Measurements from ENCODE around the gene NDOR1.

The NDOR1 gene

DNA sequence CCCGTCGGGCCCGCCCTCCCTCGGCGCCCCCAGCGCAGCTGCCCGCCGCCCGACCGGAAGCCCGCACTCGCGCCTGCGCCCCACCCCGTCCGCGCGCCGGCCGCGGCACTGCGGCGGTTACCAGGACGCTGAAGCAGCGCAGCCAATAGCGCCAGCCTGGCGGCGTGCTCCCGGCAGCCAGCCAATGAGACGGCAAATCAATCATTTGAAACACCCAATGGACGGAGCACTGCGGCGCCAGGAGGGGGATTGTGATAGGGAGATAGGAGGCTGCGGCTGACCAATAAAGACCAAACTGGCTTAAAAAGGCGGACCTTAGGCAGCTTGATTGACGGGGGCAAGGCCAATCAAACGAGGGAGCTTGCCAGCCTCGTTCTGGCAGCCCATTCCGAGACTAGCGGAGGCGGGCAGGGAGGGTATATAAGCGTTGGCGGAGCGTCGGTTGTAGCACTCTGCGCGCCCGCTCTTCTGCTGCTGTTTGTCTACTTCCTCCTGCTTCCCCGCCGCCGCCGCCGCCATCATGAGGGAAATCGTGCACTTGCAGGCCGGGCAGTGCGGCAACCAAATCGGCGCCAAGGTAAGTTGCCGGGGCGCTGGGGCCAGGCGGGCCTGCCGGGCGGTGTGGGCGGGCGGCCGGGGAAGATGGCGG is 35.5 kb downstream of the NDOR1 start, which contains the start of gene TUBB4B:
TUBB4B (plus strand) TSS at position 447 of the 649 bp plus-strand sequence; CDS start at position 521, 74 bp downstream.
- Histone ChIP-seq H3K4me1 (ENCODE audit: control insufficient read depth in 2 of 2, insufficient read depth in 1 of 2, low read depth in 1 of 2, low read length in 2 of 2) (peaks cover 26 to 29% of the 10 kb centered on the region in 2 donors), H4K91ac (ENCODE audit: low read depth, low read length, poor library complexity) (no peak within 1 kb of the TSS), H3K9me3 (replicated peaks in 1 of 2; ENCODE audit: control insufficient read depth in 2 of 2, insufficient read depth in 1 of 2, low read depth in 1 of 2, low read length in 2 of 2) (no peaks in the 10 kb centered on the region), H2BK15ac (ENCODE audit: low read length) (peak within 1 kb of the TSS; percentile 96), H2BK120ac (ENCODE audit: low read depth, low read length) (no peak within 1 kb of the TSS), H3K36me3 (replicated peaks in 1 of 2; ENCODE audit: control insufficient read depth in 2 of 2, insufficient read depth in 2 of 2, low read length in 2 of 2) (peaks cover 19 to 32% of the 10 kb centered on the region in 2 donors), H3K4me3 (ENCODE audit: low read length in 2 of 2) (peak within 1 kb of the TSS; percentile 90 to 96), H2AFZ (ENCODE audit: low read length) (peak within 1 kb of the TSS; percentile 89), H2BK5ac (ENCODE audit: low read length) (peak within 1 kb of the TSS; percentile 84), H2BK12ac (ENCODE audit: low read length) (peak within 1 kb of the TSS; percentile 73), H3K79me1 (ENCODE audit: low read depth, low read length) (peaks cover 27% of the 10 kb centered on the region), H3K4ac (ENCODE audit: low read length) (peak within 1 kb of the TSS; percentile 76), H3K14ac (ENCODE audit: low read length) (peak within 1 kb of the TSS; percentile 77), H4K8ac (ENCODE audit: low read depth, low read length) (no peak within 1 kb of the TSS), H3K27me3 (ENCODE audit: control insufficient read depth in 3 of 3, insufficient read depth in 3 of 3, low read depth in 1 of 3, low read length in 3 of 3) (peaks cover 0 to 2% (median 0%) of the 10 kb centered on the region in 3 experiments), H3K27ac (replicated peaks; ENCODE audit: low read length) (peak within 1 kb of the TSS; percentile 100), H3K23ac (ENCODE audit: low read depth, low read length, poor library complexity) (peak within 1 kb of the TSS; percentile 100), H3K4me2 (ENCODE audit: insufficient read depth, low read length, poor library complexity, severe bottlenecking) (peak within 1 kb of the TSS; percentile 84), H2AK5ac (ENCODE audit: low read depth, low read length) (peak within 1 kb of the TSS; percentile 98), H3K18ac (ENCODE audit: low read length) (peak within 1 kb of the TSS; percentile 97), H3K9ac (ENCODE audit: low read depth, low read length, poor library complexity) (peak within 1 kb of the TSS; percentile 100)
- no CpG with 5 or more reads among the region's 67 CpGs for WGBS, 2 donors (ENCODE audit: extremely low coverage in 2 of 2, insufficient read length in 2 of 2, insufficient replicate concordance in 1 of 2)
- DNase-seq (ENCODE audit: low spot score): peak; percentile 100

DNA sequence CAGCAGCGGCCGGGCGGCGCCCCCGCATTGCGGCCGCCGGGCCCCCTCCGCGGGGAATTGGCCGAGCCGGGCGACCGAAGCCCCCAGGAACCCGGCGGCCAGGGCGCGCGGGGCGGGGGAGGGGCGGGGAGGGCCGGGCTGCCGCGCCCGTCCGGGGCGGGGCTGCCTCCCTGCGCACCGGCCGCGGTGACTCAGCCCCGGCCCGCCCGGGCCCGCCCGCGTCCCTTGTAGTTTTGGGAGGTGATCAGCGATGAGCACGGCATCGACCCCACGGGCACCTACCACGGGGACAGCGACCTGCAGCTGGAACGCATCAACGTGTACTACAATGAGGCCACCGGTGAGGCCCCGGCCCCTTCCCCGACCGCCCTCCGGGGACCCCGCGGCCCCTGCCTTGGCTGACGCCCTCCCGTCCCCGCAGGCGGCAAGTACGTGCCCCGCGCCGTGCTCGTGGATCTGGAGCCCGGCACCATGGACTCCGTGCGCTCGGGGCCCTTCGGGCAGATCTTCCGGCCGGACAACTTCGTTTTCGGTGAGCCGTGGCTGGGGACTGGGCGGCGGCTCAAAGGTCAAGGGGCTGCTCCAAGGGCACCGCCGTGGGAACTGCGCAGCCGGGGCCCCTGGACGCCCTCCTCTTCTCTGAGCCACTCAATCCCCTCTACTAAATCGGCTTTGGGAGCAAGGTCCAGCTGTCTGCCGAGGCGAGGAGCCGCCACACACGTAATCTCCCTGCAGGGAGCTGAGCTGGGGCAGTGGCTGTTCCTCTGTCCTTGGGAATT is 36.2 kb downstream of the NDOR1 start:
- peaks cover 19 to 32% of the 10 kb centered on the region in 2 donors for H3K36me3 ChIP-seq (replicated peaks in 1 of 2; ENCODE audit: control insufficient read depth in 2 of 2, insufficient read depth in 2 of 2, low read length in 2 of 2)
- peak overlapping the region; percentile 98 for H3K9ac ChIP-seq (ENCODE audit: low read depth, low read length, poor library complexity)
- H3K4me2 ChIP-seq (ENCODE audit: insufficient read depth, low read length, poor library complexity, severe bottlenecking): peak overlapping the region; percentile 84
- H3K79me1 ChIP-seq (ENCODE audit: low read depth, low read length): peaks cover 27% of the 10 kb centered on the region
- peak overlapping the region; percentile 76 for H3K4ac ChIP-seq (ENCODE audit: low read length)
- H3K14ac ChIP-seq (ENCODE audit: low read length): peak overlapping the region; percentile 71
- no peaks in the 10 kb centered on the region for H3K9me3 ChIP-seq (replicated peaks in 1 of 2; ENCODE audit: control insufficient read depth in 2 of 2, insufficient read depth in 1 of 2, low read depth in 1 of 2, low read length in 2 of 2)
- H2BK15ac ChIP-seq (ENCODE audit: low read length): no peak overlapping the region
- peaks cover 0 to 2% (median 0%) of the 10 kb centered on the region in 3 experiments for H3K27me3 ChIP-seq (ENCODE audit: control insufficient read depth in 3 of 3, insufficient read depth in 3 of 3, low read depth in 1 of 3, low read length in 3 of 3)
- no peak overlapping the region for H2BK120ac ChIP-seq (ENCODE audit: low read depth, low read length)
- no peak for DNase-seq (ENCODE audit: low spot score)
- no peak overlapping the region for H2AFZ ChIP-seq (ENCODE audit: low read length)
- WGBS, 2 donors (ENCODE audit: extremely low coverage in 2 of 2, insufficient read length in 2 of 2, insufficient replicate concordance in 1 of 2): no CpG with 5 or more reads among the region's 83 CpGs
- peak overlapping the region; percentile 98 for H2AK5ac ChIP-seq (ENCODE audit: low read depth, low read length)
- H2BK5ac ChIP-seq (ENCODE audit: low read length): peak overlapping the region; percentile 66
- H4K91ac ChIP-seq (ENCODE audit: low read depth, low read length, poor library complexity): no peak overlapping the region
- no peak overlapping the region for H4K8ac ChIP-seq (ENCODE audit: low read depth, low read length)
- no peak overlapping the region for H2BK12ac ChIP-seq (ENCODE audit: low read length)
- H3K18ac ChIP-seq (ENCODE audit: low read length): peak overlapping the region; percentile 97
- peak overlapping the region; percentile 90 to 96 for H3K4me3 ChIP-seq (ENCODE audit: low read length in 2 of 2)
- peaks cover 21 to 25% of the 10 kb centered on the region in 2 donors for H3K4me1 ChIP-seq (ENCODE audit: control insufficient read depth in 2 of 2, insufficient read depth in 1 of 2, low read depth in 1 of 2, low read length in 2 of 2)
- peak overlapping the region; percentile 70 for H3K27ac ChIP-seq (replicated peaks; ENCODE audit: low read length)
- peak overlapping the region; percentile 100 for H3K23ac ChIP-seq (ENCODE audit: low read depth, low read length, poor library complexity)

- Histone ChIP-seq H3K9me3 (replicated peaks in 1 of 2; ENCODE audit: control insufficient read depth in 2 of 2, insufficient read depth in 1 of 2, low read depth in 1 of 2, low read length in 2 of 2) (no peaks in the 10 kb centered on the region), H4K8ac (ENCODE audit: low read depth, low read length) (no peak overlapping the region), H4K91ac (ENCODE audit: low read depth, low read length, poor library complexity) (no peak overlapping the region), H2BK5ac (ENCODE audit: low read length) (no peak overlapping the region), H3K9ac (ENCODE audit: low read depth, low read length, poor library complexity) (peak overlapping the region; percentile 45), H2BK120ac (ENCODE audit: low read depth, low read length) (no peak overlapping the region), H2AK5ac (ENCODE audit: low read depth, low read length) (no peak overlapping the region), H2BK15ac (ENCODE audit: low read length) (no peak overlapping the region), H2AFZ (ENCODE audit: low read length) (no peak overlapping the region), H3K27me3 (ENCODE audit: control insufficient read depth in 3 of 3, insufficient read depth in 3 of 3, low read depth in 1 of 3, low read length in 3 of 3) (peaks cover 0 to 2% (median 0%) of the 10 kb centered on the region in 3 experiments), H3K36me3 (replicated peaks in 1 of 2; ENCODE audit: control insufficient read depth in 2 of 2, insufficient read depth in 2 of 2, low read length in 2 of 2) (peaks cover 19 to 32% of the 10 kb centered on the region in 2 donors), H3K4me2 (ENCODE audit: insufficient read depth, low read length, poor library complexity, severe bottlenecking) (peak overlapping the region; percentile 84), H3K4ac (ENCODE audit: low read length) (no peak overlapping the region), H3K79me1 (ENCODE audit: low read depth, low read length) (peaks cover 27% of the 10 kb centered on the region), H3K4me3 (ENCODE audit: low read length in 2 of 2) (peak overlapping the region; percentile 90 to 96), H3K18ac (ENCODE audit: low read length) (no peak overlapping the region), H3K4me1 (ENCODE audit: control insufficient read depth in 2 of 2, insufficient read depth in 1 of 2, low read depth in 1 of 2, low read length in 2 of 2) (peaks cover 18 to 20% of the 10 kb centered on the region in 2 donors), H3K27ac (replicated peaks; ENCODE audit: low read length) (no peak overlapping the region), H2BK12ac (ENCODE audit: low read length) (no peak overlapping the region), H3K14ac (ENCODE audit: low read length) (no peak overlapping the region), H3K23ac (ENCODE audit: low read depth, low read length, poor library complexity) (peak overlapping the region; percentile 83)
- no peak for DNase-seq (ENCODE audit: low spot score)
- WGBS, 2 donors (ENCODE audit: extremely low coverage in 2 of 2, insufficient read length in 2 of 2, insufficient replicate concordance in 1 of 2): no CpG with 5 or more reads among the region's 36 CpGs
Observed at GRCh38 chr9:137242269-137243203, 37.0 kb downstream of the NDOR1 start.

All from neuronal stem cell (in vitro differentiated cells).